Measurements from ENCODE around the gene SYT8. TPM values are rescaled to one million over a fixed set of nuclear protein-coding genes. Genes with fewer than 3 reads are reported as not detected.
A peak's percentile ranks its signal among the peaks of the same experiment; 100 is the strongest.
"Not testable (repeated sequence)": the region's sequence is repeated elsewhere in the genome, so short reads cannot be mapped to it uniquely, and the experiment has no call there.

The SYT8 gene
- total and polyA plus RNA-seq, 5 experiments from 2014 or later = not detected

DNA sequence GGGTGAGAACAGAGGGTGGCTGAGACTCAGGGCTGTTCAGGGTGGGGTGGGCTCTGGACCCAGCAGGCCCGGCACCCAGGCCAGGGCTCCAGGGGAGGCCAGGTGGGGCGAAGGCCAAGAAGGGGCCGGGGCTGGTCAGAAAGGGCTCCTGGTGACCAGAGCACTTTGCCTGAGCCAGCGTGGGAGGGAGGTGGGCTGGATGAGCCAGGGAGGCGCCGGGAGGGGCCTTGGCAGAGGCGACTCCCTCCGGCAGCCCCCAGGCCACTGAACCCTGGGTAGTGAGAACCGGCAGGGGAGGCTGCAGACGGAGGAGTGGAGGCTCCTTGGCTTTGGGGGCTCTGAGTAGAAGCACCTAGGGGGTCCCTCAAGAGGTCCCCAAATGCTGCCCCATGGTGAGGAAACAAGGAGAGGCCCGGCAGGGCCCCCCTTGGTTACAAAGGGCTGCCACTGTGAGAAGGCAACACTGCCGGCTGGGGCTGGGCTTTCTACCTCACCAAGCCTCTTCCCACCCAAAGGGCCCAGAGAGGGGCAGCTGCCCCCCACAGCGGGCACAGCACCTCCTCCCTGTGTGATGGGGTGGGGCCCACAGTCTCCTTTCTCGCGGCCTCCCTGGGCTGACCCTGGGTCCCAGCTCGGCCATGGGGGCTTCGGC, 39.8 kb downstream of the SYT8 start:
- not testable (repeated sequence) for ATAC-seq, H3K27me3 Mint-ChIP-seq, H3K4me3 Mint-ChIP-seq, H3K36me3 Mint-ChIP-seq, H3K9me3 Mint-ChIP-seq
- Mint-ChIP-seq H3K4me1 (peaks cover 21 to 68% (median 51%) of the 10 kb centered on the region in 4 donors), H3K27ac (peak overlapping the region in 3 of 10 donors; percentile 25 to 72 (median 68))
- POLR2A ChIA-PET = interaction anchor here (1.1 to 2.6 kb wide), 3 partner anchors 8 to 24 kb away, joined by 4 to 13 read pairs (median 8); partner anchors contain the start of gene LSP1
- peak in 2 of 10 donors; percentile 3 to 52 for DNase-seq

DNA sequence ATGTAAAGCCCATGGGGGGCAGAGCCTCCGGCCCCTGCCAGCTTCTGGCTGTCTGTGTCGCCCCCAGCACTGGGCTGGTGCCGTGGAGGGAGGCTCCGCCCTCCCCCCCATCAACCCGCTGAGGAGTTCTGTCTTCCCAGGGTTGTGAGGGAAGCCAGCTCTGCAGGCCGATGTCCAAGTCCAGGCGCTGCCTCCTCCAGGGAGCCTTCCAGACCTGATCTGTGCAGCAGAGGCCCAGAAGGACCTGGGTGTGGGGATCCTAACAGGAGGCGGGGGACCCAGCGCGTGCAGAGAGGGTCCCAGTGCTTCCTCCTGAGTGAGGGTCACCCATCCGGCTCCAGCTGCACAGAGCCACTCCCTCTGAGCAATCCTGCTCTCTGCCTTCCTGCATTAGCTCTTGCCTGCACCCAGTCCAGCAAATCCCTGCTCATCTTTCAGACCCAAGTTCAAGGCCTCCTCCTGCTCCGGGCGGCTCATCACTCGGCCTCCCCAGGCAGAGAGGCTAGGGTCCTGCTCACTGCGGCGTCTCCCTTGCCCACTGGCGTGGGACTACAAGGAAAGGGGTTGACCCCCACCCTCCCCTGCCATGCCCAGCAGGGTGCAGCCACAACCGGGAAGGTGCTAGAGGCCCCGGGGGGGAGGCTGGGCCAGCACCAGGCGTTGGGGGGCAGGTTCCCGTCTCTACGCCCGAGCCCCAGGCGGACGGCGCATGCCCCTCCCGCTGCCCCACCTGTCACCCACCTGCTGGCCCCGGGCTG, 40.5 kb downstream of the SYT8 start:
- POLR2A ChIA-PET = interaction anchor here (1.1 to 3.3 kb wide), 5 partner anchors 8 to 36 kb away, joined by 3 to 13 read pairs (median 8); partner anchors contain the start of gene LSP1
- H3K27ac Mint-ChIP-seq = peak overlapping the region in 8 of 10 donors; percentile 17 to 84 (median 69)
- H3K36me3 Mint-ChIP-seq = no peaks in the 10 kb centered on the region
- H3K9me3 Mint-ChIP-seq = no peaks in the 10 kb centered on the region
- no peak for ATAC-seq
- H3K4me1 Mint-ChIP-seq = peaks cover 24 to 67% (median 48%) of the 10 kb centered on the region in 4 donors
- H3K4me3 Mint-ChIP-seq = peak overlapping the region in 5 of 10 donors; percentile 26 to 56 (median 48)
- DNase-seq = peak in 1 of 10 donors; percentile 48
- no peaks in the 10 kb centered on the region for H3K27me3 Mint-ChIP-seq

DNA sequence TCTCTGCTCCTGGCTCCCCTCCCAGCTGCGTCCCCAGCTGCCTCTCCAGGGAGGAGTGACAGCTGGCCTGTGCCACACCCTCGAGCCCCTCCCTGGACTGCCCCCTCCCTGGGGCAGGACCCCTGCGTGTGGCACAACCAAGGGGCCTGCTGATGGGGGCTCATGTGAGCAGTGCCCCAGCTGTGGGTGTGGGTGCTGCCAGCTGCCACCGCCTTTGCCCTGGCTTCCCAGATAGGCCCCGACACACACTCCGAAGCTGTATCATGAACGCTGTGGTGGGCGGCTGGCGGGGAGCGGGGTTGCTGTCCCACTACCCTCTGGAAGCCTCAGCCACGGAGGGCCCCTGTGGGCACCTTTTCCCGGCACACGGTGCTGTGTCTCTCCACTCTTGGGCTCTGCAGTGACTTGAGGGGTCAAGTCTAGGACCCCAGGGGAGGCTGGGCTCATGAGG, 41.1 kb downstream of the SYT8 start:
- H3K4me3 Mint-ChIP-seq, H3K36me3 Mint-ChIP-seq, ATAC-seq, H3K9me3 Mint-ChIP-seq, H3K27me3 Mint-ChIP-seq: not testable (repeated sequence)
- POLR2A ChIA-PET = interaction anchor here (1.6 to 3.3 kb wide), 4 partner anchors 13 to 37 kb away, joined by 3 to 13 read pairs (median 10); partner anchors contain the start of gene LSP1
- peaks cover 21 to 67% (median 48%) of the 10 kb centered on the region in 4 donors for H3K4me1 Mint-ChIP-seq
- peak overlapping the region in 2 of 10 donors; percentile 48 to 68 for H3K27ac Mint-ChIP-seq
- peak in 1 of 10 donors; percentile 42 for DNase-seq

DNA sequence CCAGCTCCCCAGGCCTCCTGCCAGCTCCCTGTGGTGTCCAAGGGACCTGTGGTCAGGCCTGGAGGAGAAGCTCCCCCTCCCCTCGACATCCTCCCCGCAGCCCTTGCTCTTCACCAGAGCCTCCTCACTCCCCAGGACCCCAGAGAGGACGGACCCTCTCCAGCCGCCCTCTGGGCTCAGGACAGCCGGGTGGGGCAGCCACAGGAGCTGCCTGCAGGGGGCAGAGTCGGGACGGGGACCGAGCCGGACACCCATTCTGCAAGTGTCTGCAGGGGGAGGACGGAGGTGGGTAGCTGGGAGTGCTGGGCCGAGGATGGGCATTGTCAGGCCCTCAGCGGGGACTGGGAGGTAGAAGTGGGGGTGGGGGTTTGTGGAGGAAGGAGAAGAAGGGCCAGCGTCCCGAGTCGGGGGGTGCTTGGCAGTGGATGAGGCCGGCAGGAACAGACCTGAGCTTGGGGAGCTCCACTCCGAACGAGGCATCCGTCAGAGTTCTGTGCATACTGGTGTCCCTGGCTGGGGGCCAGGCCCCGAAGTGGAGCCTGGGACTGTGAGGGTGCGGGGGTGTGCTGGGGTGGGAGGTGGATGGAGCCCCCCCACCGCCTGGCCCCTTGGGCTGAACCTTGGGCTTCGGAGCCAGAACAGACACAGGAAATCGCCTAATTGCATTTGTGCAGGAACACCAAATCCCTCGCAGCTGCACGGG, 41.7 kb downstream of the SYT8 start:
- DNase-seq (peak in 1 of 10 donors; percentile 59), ATAC-seq (no peak)
- Mint-ChIP-seq H3K27ac (peak overlapping the region in 2 of 10 donors; percentile 43 to 68), H3K4me1 (peaks cover 18 to 65% (median 47%) of the 10 kb centered on the region in 4 donors), H3K9me3 (no peaks in the 10 kb centered on the region), H3K36me3 (no peaks in the 10 kb centered on the region), H3K4me3 (no peak overlapping the region), H3K27me3 (no peaks in the 10 kb centered on the region)
- POLR2A ChIA-PET = interaction anchor here (0.6 to 3.3 kb wide), 6 partner anchors 12 to 279 kb away, joined by 3 to 13 read pairs (median 6); partner anchors contain the start of genes KRTAP5-2 and LSP1

DNA sequence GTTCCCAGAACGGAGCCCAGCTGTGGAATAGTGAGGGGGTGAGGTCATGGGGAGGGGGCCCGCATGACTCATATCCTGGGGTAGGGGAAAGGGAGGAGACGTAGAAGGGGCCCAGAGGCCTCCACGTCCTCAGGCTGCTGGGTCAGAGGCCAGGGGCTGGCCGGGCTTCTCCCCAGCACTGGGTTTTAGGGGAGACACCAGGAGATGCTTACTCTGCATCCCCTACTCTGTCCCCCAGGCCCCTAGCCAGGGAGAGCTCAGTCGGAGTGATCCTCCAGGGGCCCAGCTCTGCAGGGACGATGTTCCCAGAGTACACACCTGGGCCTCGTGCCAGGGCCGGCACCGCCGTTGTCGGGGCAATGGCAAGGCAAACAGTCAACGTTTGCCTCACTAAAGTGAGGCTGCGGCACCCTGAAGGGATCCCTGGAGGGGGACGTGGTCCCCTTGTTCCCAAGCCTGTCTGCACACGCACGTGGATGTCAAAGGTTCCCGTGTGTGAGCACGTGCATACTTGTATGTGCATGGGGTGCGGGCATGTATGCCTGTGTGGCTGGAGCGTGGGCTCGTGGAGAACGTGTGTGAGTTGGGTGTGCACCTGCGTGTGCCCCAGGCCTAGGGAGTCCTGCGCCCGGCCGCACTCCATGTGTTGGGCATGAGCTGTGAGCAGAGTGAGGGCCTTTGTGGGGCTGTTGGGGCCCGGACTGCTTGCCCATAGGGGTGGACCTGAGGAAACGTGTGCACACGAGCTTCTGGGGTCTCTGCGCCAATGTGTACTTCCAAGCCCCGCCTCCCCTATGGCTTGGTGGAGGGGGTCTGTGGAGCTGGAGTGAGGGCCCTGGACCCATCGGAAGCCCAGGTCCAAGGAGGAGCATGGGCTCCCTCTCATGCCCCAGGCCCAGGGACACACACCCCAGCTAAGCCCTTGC, 42.7 kb downstream of the SYT8 start:
- Mint-ChIP-seq H3K4me3 (no peak overlapping the region), H3K27ac (peak overlapping the region in 7 of 10 donors; percentile 31 to 71 (median 38)), H3K4me1 (peaks cover 16 to 61% (median 45%) of the 10 kb centered on the region in 4 donors), H3K36me3 (no peaks in the 10 kb centered on the region), H3K9me3 (no peaks in the 10 kb centered on the region), H3K27me3 (no peaks in the 10 kb centered on the region)
- DNase-seq (peak in 1 of 10 donors; percentile 64), ATAC-seq (no peak)
- POLR2A ChIA-PET = interaction anchor here (0.8 to 3.3 kb wide), 6 partner anchors 9 to 31 kb away, joined by 3 to 12 read pairs (median 4); partner anchors contain the start of gene LSP1

DNA sequence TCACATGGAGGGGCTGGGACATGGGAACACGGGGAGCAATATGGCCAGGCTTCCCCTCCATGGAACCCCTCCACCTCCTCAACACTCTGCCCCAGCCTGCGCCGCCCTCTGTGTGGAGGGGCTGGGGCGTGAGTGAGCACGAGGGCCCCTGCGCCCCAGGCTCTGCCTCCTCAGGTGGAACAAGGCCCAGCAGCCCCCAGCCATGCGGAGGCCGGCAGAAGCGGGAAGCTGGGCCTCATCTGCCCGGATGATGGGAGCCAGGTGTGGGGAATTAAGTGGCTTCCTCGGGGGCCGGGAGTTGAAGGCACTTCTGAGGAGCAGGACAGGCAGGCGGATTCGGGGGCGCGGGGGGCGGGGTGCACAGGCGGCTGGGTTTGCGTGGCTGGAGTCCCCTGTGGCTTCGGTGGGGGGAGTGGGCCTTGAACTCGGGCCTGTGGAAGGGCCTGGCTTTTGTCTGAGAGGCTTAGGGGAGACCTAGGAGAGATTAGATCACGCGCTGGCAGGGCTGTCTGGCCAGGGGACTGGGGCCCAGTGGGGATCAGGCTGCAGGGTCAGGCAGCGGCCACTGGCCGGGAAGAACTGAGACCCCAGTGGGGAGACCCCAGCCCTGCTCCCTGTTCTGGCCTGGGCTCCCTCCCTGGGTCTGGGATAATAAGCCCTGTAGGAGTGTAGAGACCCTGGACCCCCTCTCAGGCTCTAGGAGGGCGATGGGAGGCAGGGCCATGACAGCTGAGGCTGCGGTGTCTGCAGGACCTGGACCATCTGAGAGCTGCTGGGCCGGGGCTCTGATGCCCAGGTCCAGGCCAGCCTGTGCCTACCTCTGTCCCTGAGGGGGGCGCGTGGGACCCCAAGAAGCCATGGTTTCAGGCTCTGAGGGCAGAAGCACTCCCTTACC, 43.6 kb downstream of the SYT8 start:
- Mint-ChIP-seq H3K4me3 (no peak overlapping the region), H3K27me3 (no peaks in the 10 kb centered on the region), H3K27ac (peak overlapping the region in 5 of 10 donors; percentile 20 to 90 (median 33)), H3K9me3 (no peaks in the 10 kb centered on the region), H3K4me1 (peaks cover 14 to 54% (median 41%) of the 10 kb centered on the region in 4 donors), H3K36me3 (no peaks in the 10 kb centered on the region)
- DNase-seq (no peak), ATAC-seq (no peak)
- POLR2A ChIA-PET = interaction anchor here (0.5 to 3.3 kb wide), 8 partner anchors 10 to 70 kb away, joined by 3 to 12 read pairs (median 3); partner anchors contain the start of gene LSP1

DNA sequence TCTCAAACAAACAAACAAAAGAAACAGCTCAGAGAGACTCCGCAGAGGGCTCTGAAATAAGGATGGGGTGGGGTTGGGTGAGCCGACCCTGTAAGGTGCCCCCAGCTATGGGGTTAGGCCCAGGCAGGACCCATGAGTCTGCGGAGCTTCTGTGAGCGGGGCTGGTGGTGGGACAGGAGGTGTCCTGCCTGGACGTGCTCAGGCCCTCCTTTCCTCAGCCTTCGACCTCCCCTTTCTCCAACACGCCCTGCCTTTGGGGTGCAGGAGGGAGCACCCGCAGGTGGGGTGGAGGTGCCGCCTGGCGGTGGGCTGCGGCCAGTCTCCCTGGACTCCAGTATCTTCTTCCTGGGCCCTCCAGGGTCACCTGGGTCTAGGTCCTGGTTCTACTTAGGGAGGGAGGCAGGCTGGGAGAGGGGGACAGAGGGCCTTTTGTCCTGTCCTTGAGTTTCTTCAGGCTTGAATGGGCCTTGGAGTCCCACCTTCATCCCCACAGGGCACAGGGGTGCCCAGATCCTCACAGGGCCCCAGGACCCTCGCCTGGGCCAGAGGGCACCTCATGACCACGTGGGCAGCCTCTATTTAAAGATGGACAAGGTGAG, 44.7 kb downstream of the SYT8 start:
- H3K27ac Mint-ChIP-seq = peak overlapping the region in 2 of 10 donors; percentile 20 to 86
- ATAC-seq = no peak
- POLR2A ChIA-PET = interaction anchor here (0.5 to 1.6 kb wide), 4 partner anchors 27 to 71 kb away, joined by 3 to 4 read pairs (median 3); partner anchors contain the start of gene LSP1
- H3K9me3 Mint-ChIP-seq = no peaks in the 10 kb centered on the region
- peaks cover 12 to 50% (median 38%) of the 10 kb centered on the region in 4 donors for H3K4me1 Mint-ChIP-seq
- DNase-seq = peak in 1 of 10 donors; percentile 48
- no peak overlapping the region for H3K4me3 Mint-ChIP-seq
- no peaks in the 10 kb centered on the region for H3K27me3 Mint-ChIP-seq
- H3K36me3 Mint-ChIP-seq = no peaks in the 10 kb centered on the region

DNA sequence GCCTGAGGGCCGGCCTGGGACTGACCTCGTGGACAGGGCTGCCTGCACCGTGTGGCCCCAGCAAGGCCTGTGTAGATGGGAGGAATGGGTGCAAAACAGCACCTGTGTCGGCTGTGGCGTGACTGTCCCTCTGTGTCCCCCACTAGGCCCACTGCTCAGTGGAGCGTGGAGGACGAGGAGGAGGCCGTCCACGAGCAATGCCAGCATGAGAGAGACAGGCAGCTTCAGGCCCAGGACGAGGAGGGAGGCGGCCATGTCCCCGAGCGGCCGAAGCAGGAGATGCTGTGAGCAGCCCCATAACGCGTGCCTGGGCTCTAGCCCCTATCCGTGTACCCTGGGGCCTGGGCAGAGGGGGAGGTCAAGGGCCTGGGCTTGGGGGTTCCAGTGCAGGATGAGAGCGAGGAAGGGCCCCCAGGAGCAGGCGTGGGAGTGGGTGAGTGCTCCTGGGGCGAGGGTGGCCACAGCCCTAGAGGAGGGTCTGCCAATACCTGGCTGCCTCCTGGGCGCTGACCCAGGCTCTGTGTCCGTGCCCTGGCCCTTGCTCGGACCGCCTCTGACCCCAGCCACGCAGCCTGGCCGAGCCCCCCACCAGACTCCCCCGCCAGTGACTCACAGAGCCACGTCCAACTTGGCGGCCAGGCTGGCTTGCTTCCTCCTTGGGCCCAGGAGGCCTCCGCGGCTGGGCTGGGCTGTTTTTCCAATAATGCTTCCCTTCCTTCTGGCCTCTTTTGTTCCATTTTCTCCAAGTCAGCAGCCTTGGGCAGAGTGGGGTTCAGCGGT, 45.3 kb downstream of the SYT8 start:
- ATAC-seq (no peak), DNase-seq (peak in 1 of 10 donors; percentile 57)
- H3K4me3 Mint-ChIP-seq = no peak overlapping the region
- H3K36me3 Mint-ChIP-seq = no peaks in the 10 kb centered on the region
- no peaks in the 10 kb centered on the region for H3K9me3 Mint-ChIP-seq
- POLR2A ChIA-PET = interaction anchor here (4.3 kb wide), 1 partner anchor 28 kb away, joined by 53 read pairs; the partner anchor contains the start of gene LSP1
- peak overlapping the region in 6 of 10 donors; percentile 8 to 86 (median 41) for H3K27ac Mint-ChIP-seq
- no peaks in the 10 kb centered on the region for H3K27me3 Mint-ChIP-seq
- peaks cover 12 to 48% (median 38%) of the 10 kb centered on the region in 4 donors for H3K4me1 Mint-ChIP-seq

DNA sequence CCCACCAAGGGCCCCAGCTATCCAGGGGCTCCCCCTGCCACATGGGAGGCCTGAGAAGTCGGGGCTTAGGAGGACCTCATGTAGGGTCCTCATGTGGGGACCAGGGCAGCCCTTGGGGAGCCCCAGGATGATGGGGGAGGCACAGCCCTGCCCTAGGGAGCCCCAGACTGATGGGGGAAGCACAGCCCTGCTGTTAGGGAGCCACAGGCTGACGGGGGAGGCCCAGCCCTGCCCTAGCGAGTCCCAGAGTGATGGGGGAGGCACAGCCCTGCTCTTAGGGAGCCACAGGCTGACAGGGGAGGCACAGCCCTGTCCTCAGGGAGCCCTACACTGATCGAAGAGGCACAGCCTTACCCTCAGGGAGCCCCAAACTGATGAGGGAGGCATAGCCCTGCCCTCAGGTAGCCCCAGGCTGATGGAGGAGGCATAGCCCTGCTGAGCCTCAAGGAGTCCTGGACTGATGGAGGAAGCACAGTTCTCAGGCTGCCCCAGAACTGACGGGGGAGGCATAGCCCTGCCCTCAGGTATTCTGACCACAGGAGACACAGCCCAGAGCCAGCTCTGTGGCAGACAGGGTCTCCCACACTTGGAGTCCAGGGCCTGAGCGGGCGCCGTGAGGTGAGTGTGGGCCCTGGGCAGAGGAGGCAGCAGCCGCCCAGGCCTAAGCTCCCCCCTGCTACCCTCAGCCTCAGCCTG, 46.1 kb downstream of the SYT8 start:
- no peaks in the 10 kb centered on the region for H3K36me3 Mint-ChIP-seq
- POLR2A ChIA-PET = interaction anchor here (0.8 to 4.3 kb wide), 3 partner anchors 10 to 64 kb away, joined by 3 to 53 read pairs (median 20); partner anchors contain the start of genes LSP1 and PRR33
- peak in 1 of 2 donors; percentile 7 for ATAC-seq
- H3K4me1 Mint-ChIP-seq = peaks cover 11 to 43% (median 34%) of the 10 kb centered on the region in 4 donors
- H3K27ac Mint-ChIP-seq = peak overlapping the region in 7 of 10 donors; percentile 5 to 77 (median 34)
- peak in 1 of 10 donors; percentile 59 for DNase-seq
- no peaks in the 10 kb centered on the region for H3K27me3 Mint-ChIP-seq
- peak overlapping the region in 1 of 10 donors; percentile 40 for H3K4me3 Mint-ChIP-seq
- no peaks in the 10 kb centered on the region for H3K9me3 Mint-ChIP-seq

Data from naive thymus-derived CD8-positive, alpha-beta T cell (primary cell).